PC-3 (cell line): ENCODE results near the gene MRPL43. TPM values are rescaled to one million over a fixed set of nuclear protein-coding genes. Genes with fewer than 3 reads are reported as not detected.

ENCODE experiments used
- ATAC-seq: fragments of 200-7000 bp; cut with Tn5 transposase; 2 replicates; pipeline ENCODE4 v1.9.1; 2020; ENCODE audit warnings: mild to moderate bottlenecking, moderate library complexity
- BruUV-seq: library from RNA; stranded (reverse); fragments of 400-500 nt; replicated peaks from 2 replicates; lab custom pipeline; 2021; lab: Mats Ljungman, UMichigan
- CTCF ChIA-PET: fragments of 300-600 bp; sonication (Branson Sonifier 250); formaldehyde crosslinking; loops from one replicate; lab custom pipeline; 2022; ENCODE audit warnings: antibody characterized with exemption; lab: Charles Lee
- POLR2A ChIA-PET: fragments of 300-600 bp; sonication (Branson Sonifier 250); formaldehyde crosslinking; loops from one replicate; lab custom pipeline; 2022; ENCODE audit warnings: antibody characterized with exemption; ENCODE audit not compliant: unreplicated experiment; lab: Charles Lee
- DNase-seq: peaks from one replicate; pipeline ENCODE4 v3.0.0-alpha.2; 2015
- H2AFZ ChIP-seq: fragments of 300-600 bp; sonication (generic); 2 replicates; pipeline ENCODE4 v1.6.0; 2016; ENCODE audit warnings: antibody characterized with exemption, low read length
- H3F3A ChIP-seq: fragments of 300-600 bp; sonication (generic); one replicate; pipeline ENCODE4 v1.6.0; 2017; ENCODE audit warnings: antibody characterized with exemption, low read length, control low read depth, mild to moderate bottlenecking; ENCODE audit not compliant: unreplicated experiment
- H3K27ac ChIP-seq: fragments of 300-600 bp; sonication (generic); 2 replicates; pipeline ENCODE4 v1.5.1; 2016; ENCODE audit warnings: mild to moderate bottlenecking, low read length
- H3K27me3 ChIP-seq: fragments of 300-600 bp; sonication (generic); 2 replicates; pipeline ENCODE4 v1.6.1; 2016; ENCODE audit warnings: low read length, mixed read lengths
- H3K36me3 ChIP-seq: fragments of 300-600 bp; sonication (generic); 2 replicates; pipeline ENCODE4 v1.6.1; 2016; ENCODE audit warnings: low read depth, mixed run types, low read length, mixed read lengths
- H3K4me1 ChIP-seq: fragments of 300-600 bp; sonication (generic); 2 replicates; pipeline ENCODE4 v1.5.1; 2016; ENCODE audit warnings: low read length; ENCODE audit not compliant: insufficient read depth
- H3K4me2 ChIP-seq: fragments of 300-600 bp; sonication (generic); 2 replicates; pipeline ENCODE4 v1.6.0; 2016; ENCODE audit warnings: low read length
- H3K4me3 ChIP-seq: fragments of 300-600 bp; sonication (generic); 2 replicates; pipeline ENCODE4 v1.5.1; 2016; ENCODE audit warnings: mild to moderate bottlenecking, low read length, mixed read lengths
- H3K79me2 ChIP-seq: fragments of 300-600 bp; sonication (generic); 2 replicates; pipeline ENCODE4 v1.6.1; 2017; ENCODE audit warnings: low read length, mixed read lengths
- H3K9ac ChIP-seq: fragments of 300-600 bp; sonication (generic); 2 replicates; pipeline ENCODE4 v1.6.0; 2016; ENCODE audit warnings: mild to moderate bottlenecking, low read length
- H3K9me2 ChIP-seq: fragments of 300-600 bp; sonication (generic); replicated peaks from 2 replicates; pipeline ENCODE4 v1.6.1; 2016; ENCODE audit warnings: mixed run types, low read length, mixed read lengths
- H3K9me3 ChIP-seq: fragments of 300-600 bp; sonication (generic); 2 replicates; pipeline ENCODE4 v1.6.1; 2016; ENCODE audit warnings: low read length, mixed read lengths
- H4K20me1 ChIP-seq: fragments of 300-600 bp; sonication (generic); 2 replicates; pipeline ENCODE4 v1.6.1; 2016; ENCODE audit warnings: low read length, mixed read lengths
- EZH2 ChIP-seq: fragments of 300-600 bp; sonication (generic); IDR thresholded peaks from one replicate; pipeline ENCODE4 v1.6.1; 2017; ENCODE audit warnings: antibody characterized with exemption, mild to moderate bottlenecking, low read length; ENCODE audit not compliant: unreplicated experiment
- EZH2phosphoT487 ChIP-seq: fragments of 300-600 bp; sonication (generic); IDR thresholded peaks from 2 replicates; pipeline ENCODE4 v1.6.1; 2018; ENCODE audit warnings: mild to moderate bottlenecking, antibody characterized with exemption, low read length, borderline replicate concordance
- intact Hi-C: fragments of 100-400 bp; cut with micrococcal nuclease; formaldehyde crosslinking; loops from 2 replicates; pipeline ENCODE4 v1.9.0; 2023
- total RNA-seq: library from RNA; depleted of rRNA; stranded (reverse); fragments of >200 nt; gene quantifications from 2 replicates; pipeline ENCODE4 v1.2.3, GENCODE V29; 2014
- TF ChIP-seq, protein P1 (sequence below): fragments of 300-600 bp; sonication (generic); conservative IDR thresholded peaks from 2 replicates; pipeline ENCODE4 v1.5.1; 2017; ENCODE audit warnings: antibody characterized with exemption, low read depth, mild to moderate bottlenecking, low read length

Gene MRPL43
- total RNA-seq, 1 experiment from 2014 or later, result 81.0 TPM

GRCh38 chr10:101018118-101018599 is 30.9 kb upstream of the MRPL43 start:
- CTCF ChIA-PET, result no interaction called here
- TF ChIP-seq, protein P1, sequence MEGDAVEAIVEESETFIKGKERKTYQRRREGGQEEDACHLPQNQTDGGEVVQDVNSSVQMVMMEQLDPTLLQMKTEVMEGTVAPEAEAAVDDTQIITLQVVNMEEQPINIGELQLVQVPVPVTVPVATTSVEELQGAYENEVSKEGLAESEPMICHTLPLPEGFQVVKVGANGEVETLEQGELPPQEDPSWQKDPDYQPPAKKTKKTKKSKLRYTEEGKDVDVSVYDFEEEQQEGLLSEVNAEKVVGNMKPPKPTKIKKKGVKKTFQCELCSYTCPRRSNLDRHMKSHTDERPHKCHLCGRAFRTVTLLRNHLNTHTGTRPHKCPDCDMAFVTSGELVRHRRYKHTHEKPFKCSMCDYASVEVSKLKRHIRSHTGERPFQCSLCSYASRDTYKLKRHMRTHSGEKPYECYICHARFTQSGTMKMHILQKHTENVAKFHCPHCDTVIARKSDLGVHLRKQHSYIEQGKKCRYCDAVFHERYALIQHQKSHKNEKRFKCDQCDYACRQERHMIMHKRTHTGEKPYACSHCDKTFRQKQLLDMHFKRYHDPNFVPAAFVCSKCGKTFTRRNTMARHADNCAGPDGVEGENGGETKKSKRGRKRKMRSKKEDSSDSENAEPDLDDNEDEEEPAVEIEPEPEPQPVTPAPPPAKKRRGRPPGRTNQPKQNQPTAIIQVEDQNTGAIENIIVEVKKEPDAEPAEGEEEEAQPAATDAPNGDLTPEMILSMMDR, result no peak
- TF ChIP-seq EZH2 (no peak), EZH2phosphoT487 (no peak)
- no peak for DNase-seq
- Histone ChIP-seq H3K9me2 (no peaks in the 10 kb centered on the region), H3K36me3 (no peaks in the 10 kb centered on the region), H3K9me3 (no peaks in the 10 kb centered on the region), H3F3A (no peaks in the 10 kb centered on the region), H3K79me2 (no peaks in the 10 kb centered on the region), H3K4me2 (no peak overlapping the region), H2AFZ (peak overlapping the region; percentile 61; the same call in 1 of the 2 replicates), H4K20me1 (no peaks in the 10 kb centered on the region), H3K4me3 (no peak overlapping the region), H3K9ac (no peak overlapping the region), H3K27ac (no peak overlapping the region), H3K27me3 (no peaks in the 10 kb centered on the region), H3K4me1 (peaks cover 17% of the 10 kb centered on the region)
- intact Hi-C loops, result no loop called here
- ATAC-seq, result no peak
- POLR2A ChIA-PET, result no interaction called here
- BruUV-seq, result no TSS peak

- Histone ChIP-seq H3K9me2 (no peaks in the 10 kb centered on the region), H3K27ac (no peak overlapping the region), H3K9me3 (no peaks in the 10 kb centered on the region), H3K27me3 (no peaks in the 10 kb centered on the region), H4K20me1 (no peaks in the 10 kb centered on the region), H3K36me3 (no peaks in the 10 kb centered on the region), H3F3A (no peaks in the 10 kb centered on the region), H3K9ac (no peak overlapping the region), H3K79me2 (no peaks in the 10 kb centered on the region), H3K4me1 (peaks cover 29% of the 10 kb centered on the region), H3K4me2 (no peak overlapping the region), H2AFZ (no peak overlapping the region), H3K4me3 (no peak overlapping the region)
- intact Hi-C loops, result no loop called here
- ATAC-seq (no peak), DNase-seq (no peak)
- BruUV-seq, result no TSS peak
- ChIA-PET CTCF (no interaction called here), POLR2A (interaction anchor here (0.6 kb wide), 1 partner anchor 1357 kb away, joined by 4 read pairs; no protein-coding TSS in a partner anchor)
- TF ChIP-seq EZH2phosphoT487 (no peak), EZH2 (no peak)
- TF ChIP-seq, protein P1, result no peak
Observed at GRCh38 chr10:101016814-101017213, 29.5 kb upstream of the MRPL43 start.

DNA sequence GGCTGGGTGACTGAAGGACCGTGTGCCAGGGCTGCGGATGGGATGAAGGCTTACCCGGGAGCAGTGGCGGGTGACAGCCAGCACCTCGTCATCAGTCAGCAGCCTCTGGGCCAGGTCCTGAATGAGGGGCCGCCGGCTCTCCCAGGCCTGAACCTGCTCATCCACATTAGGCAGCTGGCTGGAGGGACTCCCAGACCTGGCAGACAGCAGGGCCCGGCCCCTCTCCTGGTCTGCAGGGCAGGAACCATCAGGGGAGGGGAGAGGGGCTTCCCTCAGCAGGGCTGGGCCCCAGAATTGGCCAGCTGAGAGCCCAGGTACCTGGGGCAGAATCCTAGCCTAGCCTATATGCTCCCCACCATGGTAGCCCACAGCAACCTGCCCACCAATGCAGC is 28.3 kb upstream of the MRPL43 start:
- POLR2A ChIA-PET, result interaction anchor here (0.5 to 1.2 kb wide), 2 partner anchors 15 to 46 kb away, joined by 11 to 13 read pairs; partner anchors contain the start of genes PDZD7 and SFXN3
- Histone ChIP-seq H3K27ac (no peak overlapping the region), H3K4me3 (no peak overlapping the region), H3K4me1 (peaks cover 29% of the 10 kb centered on the region), H3K36me3 (no peaks in the 10 kb centered on the region), H3K4me2 (no peak overlapping the region), H3K9me2 (no peaks in the 10 kb centered on the region), H3K79me2 (no peaks in the 10 kb centered on the region), H3K9ac (no peak overlapping the region), H4K20me1 (no peaks in the 10 kb centered on the region), H2AFZ (no peak overlapping the region), H3K27me3 (no peaks in the 10 kb centered on the region), H3K9me3 (no peaks in the 10 kb centered on the region), H3F3A (no peaks in the 10 kb centered on the region)
- TF ChIP-seq EZH2phosphoT487 (no peak), EZH2 (no peak)
- TF ChIP-seq, protein P1, result no peak
- CTCF ChIA-PET, result interaction anchor here (0.6 to 1.8 kb wide), 4 partner anchors 17 to 452 kb away, joined by 5 to 15 read pairs (median 6); no protein-coding TSS in a partner anchor
- intact Hi-C loops, result no loop called here
- no peak for ATAC-seq
- no TSS peak for BruUV-seq
- DNase-seq, result no peak
